Hepatocyte (in vitro differentiated cells): ENCODE data around the gene PPIH.
"Not testable (repeated sequence)": the region's sequence is repeated elsewhere in the genome, so short reads cannot be mapped to it uniquely, and the experiment has no call there.

Source experiments
- EZH2 ChIP-seq: fragments of 200-600 bp; sonication (generic); IDR thresholded peaks from 2 replicates; pipeline ENCODE4 v1.6.1; 2016; ENCODE audit warnings: antibody characterized with exemption, mild to moderate bottlenecking, borderline replicate concordance
- TF ChIP-seq, protein P1 (sequence below): fragments of 200-600 bp; sonication (generic); IDR thresholded peaks from 2 replicates; pipeline ENCODE4 v1.5.1; 2016; ENCODE audit warnings: antibody characterized with exemption, mild to moderate bottlenecking; ENCODE audit not compliant: poor library complexity

DNA sequence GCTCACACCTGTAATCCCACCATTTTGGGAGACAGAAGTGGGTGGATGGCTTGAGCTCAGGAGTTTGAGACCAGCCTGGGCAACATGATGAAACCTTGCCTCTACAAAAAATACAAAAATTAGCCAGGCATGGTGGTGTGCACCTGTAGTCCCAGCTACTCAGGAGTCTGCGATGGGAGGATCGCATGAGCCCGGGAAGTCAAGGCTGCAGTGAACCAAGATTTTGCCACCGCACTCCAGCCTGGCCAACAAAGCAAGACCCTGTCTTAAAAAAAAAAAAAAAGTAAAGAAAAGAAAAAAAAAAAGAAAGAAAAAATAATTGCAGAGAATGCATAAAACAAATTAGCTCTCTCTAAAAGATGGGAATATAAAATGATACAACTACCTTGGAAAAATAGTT, 67.6 kb downstream of the PPIH start:
- TF ChIP-seq, protein P1, sequence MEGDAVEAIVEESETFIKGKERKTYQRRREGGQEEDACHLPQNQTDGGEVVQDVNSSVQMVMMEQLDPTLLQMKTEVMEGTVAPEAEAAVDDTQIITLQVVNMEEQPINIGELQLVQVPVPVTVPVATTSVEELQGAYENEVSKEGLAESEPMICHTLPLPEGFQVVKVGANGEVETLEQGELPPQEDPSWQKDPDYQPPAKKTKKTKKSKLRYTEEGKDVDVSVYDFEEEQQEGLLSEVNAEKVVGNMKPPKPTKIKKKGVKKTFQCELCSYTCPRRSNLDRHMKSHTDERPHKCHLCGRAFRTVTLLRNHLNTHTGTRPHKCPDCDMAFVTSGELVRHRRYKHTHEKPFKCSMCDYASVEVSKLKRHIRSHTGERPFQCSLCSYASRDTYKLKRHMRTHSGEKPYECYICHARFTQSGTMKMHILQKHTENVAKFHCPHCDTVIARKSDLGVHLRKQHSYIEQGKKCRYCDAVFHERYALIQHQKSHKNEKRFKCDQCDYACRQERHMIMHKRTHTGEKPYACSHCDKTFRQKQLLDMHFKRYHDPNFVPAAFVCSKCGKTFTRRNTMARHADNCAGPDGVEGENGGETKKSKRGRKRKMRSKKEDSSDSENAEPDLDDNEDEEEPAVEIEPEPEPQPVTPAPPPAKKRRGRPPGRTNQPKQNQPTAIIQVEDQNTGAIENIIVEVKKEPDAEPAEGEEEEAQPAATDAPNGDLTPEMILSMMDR: not testable (repeated sequence)
- TF ChIP-seq EZH2: not testable (repeated sequence)
